Measurements from ENCODE around the gene SIT1.
"Not testable (repeated sequence)": the region's sequence is repeated elsewhere in the genome, so short reads cannot be mapped to it uniquely, and the experiment has no call there.

SIT1 gene

DNA sequence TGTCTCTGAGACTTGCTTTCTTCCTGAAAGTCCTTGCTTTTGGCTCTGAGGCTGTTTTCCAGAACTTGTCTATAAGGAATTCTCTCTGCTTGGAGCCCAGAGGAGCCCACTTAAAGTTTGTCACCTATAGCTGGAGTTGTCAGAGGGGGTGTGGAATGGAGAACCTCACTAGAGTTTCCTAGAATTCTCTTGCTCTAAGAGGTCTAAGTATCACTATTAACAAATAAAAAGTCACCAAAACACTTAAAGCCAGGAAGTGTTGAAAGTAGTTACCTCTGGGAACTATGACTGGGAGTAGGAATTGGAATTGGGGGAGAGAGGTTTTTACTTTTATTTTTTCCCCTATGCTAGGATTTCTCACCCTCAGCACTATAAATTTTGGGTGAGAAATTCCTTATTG is 15.0 kb downstream of the SIT1 start:
- DNase-seq: no peak

DNA sequence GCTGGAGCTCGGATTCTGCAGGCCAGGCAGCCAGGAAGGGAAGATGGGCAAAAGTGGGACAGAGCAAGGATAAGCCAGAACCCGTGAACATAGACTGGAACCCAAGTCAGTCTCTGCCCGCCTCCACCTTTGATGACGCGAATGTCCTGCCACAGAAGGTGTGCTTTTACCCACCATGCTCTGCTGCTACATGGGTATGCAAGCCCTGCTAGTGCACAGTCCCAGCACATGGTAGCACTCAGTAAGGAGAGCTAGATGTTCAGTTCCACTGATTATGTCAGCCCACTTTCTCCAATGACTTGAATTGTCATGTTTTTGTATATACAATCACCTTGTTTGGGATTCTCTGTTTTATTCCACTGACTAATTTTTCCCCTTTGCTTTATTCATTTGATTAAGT is 21.1 kb downstream of the SIT1 start:
- no peak for DNase-seq

DNA sequence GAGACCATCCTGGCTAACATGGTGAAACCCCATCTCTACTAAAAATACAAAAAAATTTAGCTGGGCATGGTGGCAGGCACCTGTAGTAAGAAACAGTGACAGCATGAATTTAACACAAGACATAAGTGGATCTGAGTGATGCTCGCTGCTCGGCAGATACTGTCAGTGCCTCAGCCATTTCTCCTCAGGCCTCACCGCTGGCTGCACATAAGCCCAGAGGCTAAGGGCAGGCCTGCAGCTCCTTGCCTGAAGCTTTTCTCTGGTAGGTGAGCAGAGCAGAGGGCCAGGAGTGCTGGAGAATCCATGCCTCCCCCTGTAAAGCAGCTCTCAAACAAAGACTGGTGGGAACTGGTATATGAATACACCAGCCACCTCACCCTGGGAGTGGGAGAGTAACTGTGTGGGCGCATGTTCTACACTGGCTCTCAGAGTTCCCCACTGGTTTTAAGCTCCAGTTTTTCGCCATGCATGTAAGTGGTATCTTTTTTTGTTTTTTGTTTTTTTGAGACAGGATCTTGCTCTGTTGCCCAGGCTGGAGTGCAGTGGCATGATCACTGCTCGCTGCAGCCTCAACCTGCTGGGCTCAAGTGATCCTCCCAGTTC is 22.2 kb downstream of the SIT1 start:
- DNase-seq: no peak

DNA sequence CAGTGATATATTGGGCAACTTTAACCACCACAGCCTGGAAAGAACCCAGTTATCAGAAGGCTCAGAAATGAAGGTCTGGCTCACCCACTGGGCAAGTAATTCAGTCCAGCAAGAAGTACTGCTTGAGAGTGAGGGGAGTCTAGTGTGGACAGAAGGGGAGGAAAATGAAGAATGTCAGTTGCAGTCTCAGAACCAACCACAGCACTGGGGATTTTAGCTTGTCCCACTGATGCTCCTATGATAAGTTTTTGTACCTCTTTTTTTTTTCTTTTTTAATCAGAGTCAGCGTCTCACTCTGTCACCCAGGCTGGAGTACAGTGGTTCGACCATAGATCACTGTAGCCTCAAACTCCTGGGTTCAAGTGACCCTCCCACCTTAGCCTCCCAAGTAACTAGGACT is 23.2 kb downstream of the SIT1 start:
- DNase-seq: no peak

DNA sequence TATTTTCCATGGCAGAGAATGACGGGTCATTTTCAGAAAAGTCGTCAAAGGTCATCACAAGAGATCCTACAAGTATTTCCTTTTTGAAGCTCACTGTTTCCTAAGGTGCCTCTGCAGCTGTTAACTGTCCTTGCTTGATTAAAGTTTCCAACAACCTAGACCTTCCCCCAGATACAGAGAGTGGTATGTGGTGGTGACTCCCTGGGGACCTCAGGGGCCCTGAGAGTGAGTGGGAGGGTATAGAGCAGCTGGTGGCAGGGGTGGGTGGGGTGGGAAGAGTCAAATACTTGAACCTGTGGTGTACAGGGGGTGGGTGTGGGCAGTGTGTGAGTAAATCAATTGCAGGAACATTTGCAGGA is 31.0 kb downstream of the SIT1 start:
- no peak for DNase-seq

DNA sequence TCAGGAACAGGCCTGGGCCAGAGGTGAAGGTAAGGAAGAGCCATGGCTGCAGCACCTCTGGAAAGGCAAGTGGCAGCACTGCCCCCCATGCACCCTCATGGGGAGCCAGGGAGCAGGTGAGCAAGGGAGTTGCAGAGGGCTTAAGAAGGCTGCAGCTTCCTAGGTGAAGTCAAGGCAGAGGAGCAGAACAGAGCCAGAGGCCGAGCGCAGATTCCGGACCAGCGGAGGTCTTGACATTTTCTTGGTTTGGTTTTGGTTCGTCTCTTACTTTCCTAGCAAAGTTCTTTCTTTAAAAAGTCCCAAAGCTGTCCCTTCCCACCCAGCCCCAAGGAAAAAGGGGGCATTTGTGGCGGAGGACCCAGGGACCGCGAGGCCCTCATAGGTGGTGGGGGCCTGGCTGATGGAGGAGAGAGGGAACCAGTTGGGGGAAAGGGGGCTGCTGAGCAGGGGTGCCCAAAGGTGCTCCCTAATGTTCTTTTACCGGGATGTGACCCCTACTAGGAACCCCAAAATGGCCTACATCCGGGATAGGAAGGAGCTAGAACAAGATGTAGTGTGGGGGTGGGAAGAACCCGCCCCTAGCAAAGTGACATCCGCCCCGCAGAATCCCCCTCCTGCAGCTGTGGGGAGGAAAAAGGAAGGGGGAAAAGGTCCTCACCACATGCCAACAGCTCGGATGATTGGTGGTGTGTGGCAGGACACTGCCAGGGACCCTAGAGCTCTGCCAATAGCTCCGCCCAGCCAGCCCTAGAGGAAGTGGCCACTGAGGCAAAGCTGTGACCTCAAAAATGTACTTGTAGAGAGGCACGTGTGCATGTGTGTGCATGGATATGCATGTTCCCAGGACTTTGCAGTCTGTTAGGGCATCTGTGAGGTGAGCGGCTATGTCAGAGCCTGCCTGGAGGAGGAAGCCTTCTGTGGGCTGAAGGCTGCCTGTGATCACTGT is 31.6 kb downstream of the SIT1 start:
- DNase-seq: no peak

DNA sequence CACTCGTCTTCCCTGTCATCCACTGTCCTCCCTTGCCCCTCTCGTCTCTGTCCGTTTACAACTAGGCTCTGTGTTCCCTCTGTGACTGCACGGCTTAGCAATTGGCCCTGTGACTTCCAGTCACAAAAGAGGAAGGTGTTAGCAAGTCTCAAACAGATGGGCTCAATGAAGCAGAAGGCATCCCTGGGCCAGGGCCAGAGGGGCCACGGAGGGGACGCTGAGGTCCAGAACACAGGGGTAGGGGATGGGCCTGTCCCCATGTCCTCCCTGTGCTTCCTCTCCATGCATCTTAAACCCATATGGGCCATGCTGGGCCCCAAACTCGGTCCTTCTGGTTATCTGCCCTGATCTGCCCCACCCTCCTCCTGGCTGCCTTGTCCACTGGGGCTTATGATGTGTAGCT is 32.4 kb downstream of the SIT1 start, which contains the start of gene CD72:
TSS of gene CD72 (minus strand) at position 89 of the 403 bp plus-strand sequence. CDS start 110 bp downstream, outside the sequence.
- no peak for DNase-seq

DNA sequence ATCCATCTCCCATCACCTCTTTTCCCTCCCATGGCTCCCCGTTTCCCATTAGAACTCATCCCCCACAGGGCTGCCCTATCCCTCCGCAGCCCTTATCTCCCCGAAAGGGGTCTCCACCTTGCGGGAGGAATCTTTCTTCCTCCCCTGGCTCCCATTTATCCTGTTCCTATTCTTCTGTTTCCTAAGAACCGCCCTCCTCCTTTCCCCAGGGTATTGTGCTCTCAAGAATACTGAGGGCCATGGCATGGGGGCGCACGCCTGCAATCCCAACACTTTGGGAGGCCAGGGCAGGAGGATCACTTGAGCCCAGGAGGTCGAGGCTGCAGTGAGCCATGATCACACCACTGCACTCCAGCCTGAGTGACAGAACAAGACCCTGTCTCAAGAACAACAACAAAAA is 33.2 kb downstream of the SIT1 start:
- DNase-seq: no peak

DNA sequence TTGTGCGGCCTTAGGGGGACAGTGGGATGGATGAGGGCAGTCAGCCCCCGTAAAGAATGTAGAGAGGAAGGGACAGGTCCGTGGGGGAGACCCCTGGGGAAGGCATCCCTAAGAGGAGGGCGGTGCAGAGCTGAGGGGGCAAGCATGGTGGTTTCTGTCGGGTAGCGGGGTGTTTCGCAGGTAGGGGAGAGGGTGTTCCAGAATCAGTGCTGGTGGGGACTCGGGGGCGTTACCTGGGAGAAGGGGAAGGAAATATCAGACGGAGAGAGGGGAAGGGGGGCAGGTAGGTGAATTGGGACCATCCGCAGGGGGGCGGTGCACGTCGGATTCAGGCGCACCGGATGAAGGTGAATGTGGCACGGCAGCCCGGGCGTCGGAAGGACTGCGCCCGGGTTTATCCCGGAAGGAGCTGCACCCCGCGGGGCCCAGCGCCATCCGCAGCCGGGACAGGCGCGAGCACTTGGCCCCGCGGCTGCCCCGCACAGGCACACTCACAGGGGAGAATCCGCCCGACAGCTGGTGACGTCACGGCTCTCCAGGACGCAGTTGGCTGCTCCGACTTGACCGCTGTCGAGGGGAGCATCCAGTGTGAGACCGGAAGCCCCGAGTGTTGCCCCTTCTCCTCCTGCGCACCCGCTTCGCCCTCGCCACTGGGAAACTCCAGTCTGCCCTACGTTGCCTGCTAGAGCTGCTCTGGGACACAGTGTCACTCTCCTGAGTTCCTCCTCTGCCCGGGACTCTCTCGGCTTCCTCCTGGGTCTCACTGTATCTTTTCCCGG is 33.9 kb downstream of the SIT1 start:
- DNase-seq: peak; percentile 27

DNA sequence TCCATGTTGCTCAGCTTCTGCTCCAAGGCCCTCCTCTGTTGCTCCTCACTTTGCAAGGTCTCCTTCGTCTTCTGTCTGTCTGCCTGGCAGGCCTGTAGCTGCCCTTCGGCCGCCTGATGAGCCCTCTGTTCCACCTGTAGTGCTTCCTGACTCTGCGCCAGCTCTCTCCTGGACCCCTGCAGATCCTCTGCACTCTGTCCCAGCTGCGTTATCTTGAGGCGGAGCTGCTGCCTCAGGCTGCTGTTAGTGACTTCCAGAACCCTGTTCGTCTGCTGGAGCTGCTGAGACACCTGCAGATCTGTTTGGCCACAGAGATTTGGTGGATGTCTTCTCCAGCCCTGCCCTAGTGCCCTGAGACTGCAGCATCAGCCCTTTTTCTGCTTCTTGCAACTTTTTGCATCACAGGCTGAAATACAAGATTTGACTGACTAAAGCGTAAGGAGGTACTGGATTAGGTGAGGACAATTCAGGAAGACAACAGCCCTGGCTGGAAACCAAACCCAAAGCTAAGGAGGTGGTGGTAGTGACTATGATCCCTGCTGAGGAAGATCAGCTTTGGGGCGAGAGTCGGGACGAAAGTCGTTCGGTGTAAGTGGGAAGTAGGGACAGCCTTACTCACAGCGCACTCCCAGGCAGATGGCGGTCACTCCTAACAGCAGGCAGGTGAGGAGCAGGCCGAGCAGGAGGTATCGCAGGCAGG is 34.6 kb downstream of the SIT1 start:
- peak; percentile 32 for DNase-seq

DNA sequence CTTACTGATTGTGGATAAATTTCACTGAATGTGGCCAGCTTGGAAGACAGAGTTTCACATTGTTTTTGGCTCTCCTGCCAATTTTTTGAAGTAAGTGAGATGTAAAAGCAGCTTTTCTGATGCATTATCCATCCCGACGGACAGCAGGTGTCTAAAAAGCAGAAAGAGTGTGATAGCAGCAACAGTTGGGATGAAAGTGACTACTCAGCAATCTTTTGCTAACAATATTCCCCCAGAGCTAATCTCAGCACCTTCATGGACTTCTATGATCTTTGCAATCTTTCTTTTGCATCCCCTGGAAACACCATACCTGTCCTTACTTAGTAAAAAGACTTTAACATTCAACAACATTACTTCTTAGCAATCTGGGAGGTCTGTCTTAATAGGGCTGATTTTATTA is 37.9 kb downstream of the SIT1 start:
- DNase-seq: no peak

DNA sequence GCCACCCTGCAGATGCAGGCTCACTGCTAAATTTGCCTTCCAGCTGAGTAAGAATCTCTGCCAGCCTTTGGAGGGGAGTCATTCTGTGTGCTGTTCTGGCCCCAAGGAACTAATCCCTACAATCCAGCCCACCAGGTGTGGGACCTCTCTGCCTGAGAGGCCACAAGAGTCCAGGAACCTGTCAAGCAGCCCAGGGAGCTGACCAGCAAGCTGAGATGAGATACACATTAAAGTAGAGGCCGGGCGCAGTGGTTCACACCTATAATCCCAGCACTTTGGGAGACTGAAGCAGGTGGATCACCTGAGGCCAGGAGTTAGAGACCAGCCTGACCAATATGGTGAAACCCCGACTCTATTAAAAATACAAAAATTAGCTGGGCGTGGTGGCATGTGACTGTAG is 38.7 kb downstream of the SIT1 start:
- not testable (repeated sequence) for DNase-seq

DNA sequence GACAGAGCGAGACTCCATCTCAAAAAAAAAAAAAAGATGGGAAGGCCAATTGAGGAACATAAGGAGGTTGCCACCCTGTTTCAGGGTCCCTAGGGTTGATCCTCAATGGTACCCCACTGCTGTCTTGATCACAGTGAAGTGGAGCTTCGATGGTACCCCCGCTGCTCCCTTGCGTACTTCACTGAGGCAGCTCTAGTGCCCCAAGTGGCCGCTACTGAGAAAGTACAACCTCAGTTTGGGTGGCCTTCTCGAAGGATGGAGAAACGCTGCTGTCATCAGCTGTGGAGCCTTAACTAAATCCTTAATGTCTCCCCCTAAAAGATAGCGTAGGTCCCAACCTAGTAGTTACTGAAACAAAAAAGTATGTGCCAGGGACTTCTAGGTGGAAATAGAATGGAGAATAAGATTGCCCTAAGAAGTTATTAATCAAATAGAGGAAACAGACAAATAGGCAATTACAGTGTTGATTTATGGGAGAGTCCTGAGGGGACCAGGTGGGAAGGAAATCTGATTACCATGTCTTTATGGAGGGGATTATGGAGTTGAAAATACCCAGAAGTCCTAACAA is 39.4 kb downstream of the SIT1 start:
- DNase-seq: peak; percentile 29

DNA sequence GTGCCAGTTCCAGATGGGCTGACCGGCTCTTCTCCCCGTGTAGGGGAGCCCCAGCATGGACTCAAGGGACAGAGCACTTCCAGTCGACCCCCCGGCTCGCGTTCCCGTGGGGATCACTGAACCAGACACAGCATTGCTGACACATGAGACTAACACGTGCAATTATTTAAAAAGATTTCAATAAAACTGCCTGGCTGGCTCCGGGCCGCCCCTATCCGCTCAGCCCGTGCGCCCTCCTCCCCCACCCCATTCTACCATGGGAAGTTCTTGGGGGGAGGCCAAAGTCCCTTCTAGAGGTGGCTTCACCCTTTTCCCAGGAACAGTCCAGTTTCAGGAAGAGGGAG is 40.9 kb downstream of the SIT1 start:
- no peak for DNase-seq

DNA sequence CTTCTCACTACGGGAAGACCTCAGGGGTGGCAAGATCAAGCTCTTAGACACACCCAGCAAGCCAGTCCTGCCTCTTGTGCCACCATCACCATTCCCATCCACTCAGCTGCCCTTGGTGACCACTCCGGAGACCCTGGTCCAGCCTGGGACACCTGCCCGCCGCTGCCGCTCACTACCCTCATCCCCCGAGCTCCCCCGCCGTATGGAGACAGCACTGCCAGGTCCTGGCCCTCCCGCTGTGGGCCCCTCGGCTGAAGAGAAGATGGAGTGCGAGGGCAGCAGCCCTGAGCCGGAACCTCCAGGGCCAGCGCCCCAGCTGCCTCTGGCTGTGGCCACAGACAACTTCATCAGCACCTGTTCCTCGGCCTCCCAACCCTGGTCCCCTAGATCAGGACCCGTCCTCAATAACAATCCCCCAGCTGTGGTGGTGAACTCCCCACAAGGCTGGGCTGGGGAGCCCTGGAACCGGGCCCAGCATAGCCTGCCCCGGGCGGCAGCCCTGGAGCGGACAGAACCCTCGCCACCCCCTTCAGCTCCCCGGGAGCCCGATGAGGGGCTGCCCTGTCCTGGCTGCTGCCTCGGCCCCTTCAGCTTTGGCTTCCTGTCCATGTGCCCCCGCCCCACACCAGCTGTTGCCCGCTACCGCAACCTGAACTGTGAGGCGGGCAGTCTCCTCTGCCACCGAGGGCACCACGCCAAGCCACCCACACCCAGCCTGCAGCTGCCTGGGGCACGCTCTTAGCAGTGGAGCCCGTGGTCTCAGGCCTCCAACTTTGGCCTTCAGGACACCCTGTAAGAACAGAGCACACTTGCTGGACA is 41.5 kb downstream of the SIT1 start:
- no peak for DNase-seq

DNA sequence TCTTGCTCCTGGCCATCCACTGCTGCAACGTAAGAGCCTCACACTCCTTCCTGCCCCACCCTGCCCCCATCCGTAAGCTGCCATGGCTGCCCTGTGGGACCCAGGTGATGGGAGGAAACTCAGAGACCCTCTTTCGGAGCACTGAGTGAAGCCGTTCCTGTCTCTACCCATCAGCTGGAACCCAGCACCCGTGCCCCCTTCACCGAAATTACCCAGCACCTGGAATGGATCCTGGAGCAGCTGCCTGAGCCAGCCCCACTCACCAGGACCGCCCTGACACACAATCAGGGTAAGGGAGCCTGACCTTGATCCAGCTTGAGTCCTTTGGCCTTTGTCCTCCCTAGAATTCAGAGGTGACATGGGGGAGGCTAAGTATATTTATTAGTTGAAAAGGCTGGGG is 42.5 kb downstream of the SIT1 start:
- DNase-seq: no peak

DNA sequence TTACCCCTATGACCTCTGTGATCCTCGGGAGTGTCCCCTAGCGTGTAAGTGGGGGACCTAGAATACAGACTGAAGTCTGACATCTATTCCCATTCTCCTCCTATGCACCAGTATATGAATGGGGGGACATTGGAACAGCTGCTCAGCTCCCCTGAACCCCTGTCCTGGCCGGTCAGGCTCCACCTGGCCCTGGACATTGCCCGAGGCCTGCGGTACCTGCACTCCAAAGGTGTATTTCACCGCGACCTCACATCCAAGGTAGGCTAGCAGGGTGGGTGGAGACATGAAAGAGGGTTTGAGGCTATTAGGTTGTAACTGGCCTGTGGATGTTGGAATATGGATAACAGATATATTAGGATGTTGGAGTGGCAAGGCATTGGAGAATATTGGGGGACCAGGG is 44.0 kb downstream of the SIT1 start:
- no peak for DNase-seq

DNA sequence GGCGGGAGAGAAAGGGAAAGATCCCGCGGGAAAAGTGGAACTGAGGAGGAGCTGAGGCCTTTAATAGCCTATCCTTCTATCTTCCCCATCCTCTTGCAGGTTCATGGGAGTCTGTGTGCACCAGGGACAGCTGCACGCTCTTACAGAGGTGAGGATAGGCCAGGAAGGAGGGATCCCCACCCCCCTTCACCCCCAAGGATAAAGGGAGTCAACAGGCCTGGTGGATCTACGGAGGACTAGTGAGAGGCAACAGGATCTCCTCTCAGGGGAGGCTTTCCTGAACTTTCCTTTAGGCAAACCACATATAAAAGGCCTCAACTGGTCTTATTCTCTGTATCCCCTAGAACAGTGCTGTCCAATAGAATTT is 44.6 kb downstream of the SIT1 start:
- no peak for DNase-seq

DNA sequence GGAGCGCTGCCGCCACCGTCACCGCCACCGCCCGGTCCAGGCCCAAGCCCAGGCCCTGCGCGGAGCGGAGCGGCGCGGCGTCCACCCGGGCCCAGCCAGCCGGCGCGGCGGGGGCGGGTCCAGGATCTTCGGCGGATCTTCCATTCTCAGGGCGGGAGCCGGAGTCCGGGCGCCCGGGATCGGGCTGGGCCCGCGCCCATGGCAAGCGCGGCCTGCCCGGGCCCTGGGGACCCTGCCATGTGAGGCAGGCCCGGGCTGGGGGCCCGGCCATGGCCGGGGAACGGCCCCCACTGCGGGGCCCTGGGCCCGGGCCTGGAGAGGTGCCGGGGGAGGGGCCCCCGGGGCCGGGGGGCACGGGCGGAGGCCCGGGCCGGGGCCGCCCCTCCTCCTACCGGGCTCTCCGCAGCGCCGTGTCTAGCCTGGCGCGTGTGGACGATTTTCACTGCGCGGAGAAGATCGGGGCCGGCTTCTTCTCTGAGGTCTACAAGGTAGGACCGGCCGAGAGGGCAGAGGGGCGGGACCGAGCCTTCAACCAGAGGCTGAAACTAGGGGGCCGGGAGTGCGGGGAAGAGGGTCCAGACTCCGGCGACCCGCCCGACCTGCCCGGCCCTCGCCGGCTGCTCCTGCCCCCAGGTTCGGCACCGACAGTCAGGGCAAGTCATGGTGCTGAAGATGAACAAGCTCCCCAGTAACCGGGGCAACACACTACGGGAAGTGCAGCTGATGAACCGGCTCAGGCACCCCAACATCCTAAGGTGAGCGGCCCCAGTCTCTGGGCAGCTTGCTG is 45.2 kb downstream of the SIT1 start:
- DNase-seq: no peak

DNA sequence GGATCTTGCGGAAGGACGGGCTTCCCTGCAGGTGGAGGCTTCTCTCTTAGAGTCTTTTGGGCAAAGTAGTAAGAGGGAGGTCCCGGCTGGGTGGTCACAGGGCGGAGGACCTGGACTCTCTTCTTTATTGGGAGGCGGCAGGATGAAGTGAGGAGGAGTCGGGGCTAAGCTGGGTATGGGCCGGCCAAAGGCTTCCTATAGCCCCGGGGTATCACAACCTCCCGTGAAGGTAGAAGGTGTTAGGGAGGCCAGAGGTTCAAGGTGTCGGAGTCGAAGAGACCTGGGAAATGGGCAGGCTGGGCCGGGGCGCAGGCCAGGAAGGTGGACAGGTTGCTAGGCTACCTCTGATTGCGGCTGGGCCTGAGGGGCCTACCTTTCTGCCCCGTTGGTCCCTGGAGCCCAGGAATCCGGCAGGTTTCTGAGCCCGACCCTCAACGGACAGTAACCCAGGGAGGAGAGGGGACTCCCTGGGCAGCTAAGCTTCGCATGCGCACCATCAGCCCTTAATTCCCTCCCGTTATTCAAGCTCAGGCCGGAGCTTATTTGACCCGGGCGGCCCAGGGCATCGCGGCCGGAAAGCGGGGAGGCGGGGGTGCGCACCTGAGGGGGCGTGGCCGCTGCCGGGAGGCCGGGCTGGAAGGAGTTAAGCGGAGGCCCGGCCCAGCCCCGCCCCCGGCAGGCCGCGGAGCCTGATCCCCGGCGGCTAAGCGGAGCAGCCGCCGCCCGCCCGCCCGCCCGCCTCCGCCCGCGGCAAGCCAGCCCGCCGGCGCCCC is 46.0 kb downstream of the SIT1 start, which contains the start of gene TESK1:
TSS of gene TESK1 (plus strand) at position 685 of the 773 bp plus-strand sequence. CDS start 358 bp downstream, outside the sequence.
- DNase-seq: peak; percentile 66
